Right atrium auricular region (tissue), 2 donors: ENCODE results near the gene RUFY1. TPM values are rescaled to one million over a fixed set of nuclear protein-coding genes. Genes with fewer than 3 reads are reported as not detected.
"Not testable (repeated sequence)": the region's sequence is repeated elsewhere in the genome, so short reads cannot be mapped to it uniquely, and the experiment has no call there.

Experiments used
- DNase-seq: peaks from one replicate; pipeline ENCODE4 v3.0.0-alpha.2; 2019; ENCODE audit warnings: low spot score
- H3K27ac ChIP-seq, 2 donors: fragments of 200-600 bp; sonication (generic); 1 replicate in 1 of 2; 2 replicates in 1 of 2; pipeline ENCODE4 v1.5.1; 2016 to 2019
- H3K27me3 ChIP-seq, 2 donors: fragments of 200-600 bp; sonication (generic); one replicate each; pipeline versions ENCODE4 v1.5.1 to v1.6.0; 2017 to 2019
- H3K36me3 ChIP-seq: fragments of 200-600 bp; sonication (generic); one replicate; pipeline ENCODE4 v1.5.1; 2016
- H3K4me1 ChIP-seq, 2 donors: fragments of 200-600 bp; sonication (generic); one replicate each; pipeline versions ENCODE4 v1.5.1 to v1.6.0; 2017 to 2019
- H3K4me3 ChIP-seq, 2 donors: fragments of 200-600 bp; sonication (generic); 1 replicate in 1 of 2; 2 replicates in 1 of 2; pipeline ENCODE4 v1.5.1; 2017 to 2019; ENCODE audit warnings: mild to moderate bottlenecking in 1 of 2, moderate library complexity in 1 of 2
- H3K9me3 ChIP-seq, 2 donors: fragments of 200-600 bp; sonication (generic); one replicate each; pipeline ENCODE4 v1.5.1; 2019
- total RNA-seq, 2 donors: library from RNA; depleted of rRNA; stranded (reverse); fragments of >200 nt; gene quantifications; one replicate each; pipeline ENCODE4 v1.1.0, GENCODE V29; 2016
- TF ChIP-seq, protein P1 (sequence below), 2 donors: fragments of 200-600 bp; sonication (generic); IDR thresholded peaks; one replicate each; pipeline ENCODE4 v1.5.1; 2019; ENCODE audit warnings: antibody characterized with exemption in 2 of 2

RUFY1 gene
- total RNA-seq, 2 donors from 2014 or later = 19.5 to 25.4 TPM

DNA sequence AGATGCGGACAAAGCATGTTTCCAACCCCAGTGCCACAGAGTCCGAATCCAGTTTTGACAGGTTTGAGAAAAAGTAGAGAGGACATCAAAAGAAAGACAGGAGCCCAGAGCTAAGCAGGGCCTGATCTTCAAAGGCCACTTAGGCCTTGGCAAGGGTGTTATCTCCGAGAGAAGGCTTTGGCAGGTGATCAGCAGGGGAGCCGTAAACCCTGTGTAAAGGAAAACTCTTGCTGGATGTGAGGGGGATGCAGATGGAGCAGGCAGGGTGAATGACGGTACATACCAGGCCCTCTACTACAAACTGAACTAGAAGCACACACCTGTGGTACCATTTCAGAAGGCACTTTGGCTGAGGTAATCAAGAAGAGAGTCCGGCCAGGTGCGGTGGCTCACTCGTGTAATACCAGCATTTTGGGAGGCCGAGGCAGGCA is 74.5 kb downstream of the RUFY1 start:
- Histone ChIP-seq H3K4me3 (peak overlapping the region in 1 of 2 donors; percentile 92), H3K27ac (peak overlapping the region; percentile 100), H3K36me3 (peaks cover 27% of the 10 kb centered on the region), H3K4me1 (peaks cover 0 to 34% of the 10 kb centered on the region in 2 donors), H3K9me3 (no peaks in the 10 kb centered on the region), H3K27me3 (no peaks in the 10 kb centered on the region)
- TF ChIP-seq, protein P1, sequence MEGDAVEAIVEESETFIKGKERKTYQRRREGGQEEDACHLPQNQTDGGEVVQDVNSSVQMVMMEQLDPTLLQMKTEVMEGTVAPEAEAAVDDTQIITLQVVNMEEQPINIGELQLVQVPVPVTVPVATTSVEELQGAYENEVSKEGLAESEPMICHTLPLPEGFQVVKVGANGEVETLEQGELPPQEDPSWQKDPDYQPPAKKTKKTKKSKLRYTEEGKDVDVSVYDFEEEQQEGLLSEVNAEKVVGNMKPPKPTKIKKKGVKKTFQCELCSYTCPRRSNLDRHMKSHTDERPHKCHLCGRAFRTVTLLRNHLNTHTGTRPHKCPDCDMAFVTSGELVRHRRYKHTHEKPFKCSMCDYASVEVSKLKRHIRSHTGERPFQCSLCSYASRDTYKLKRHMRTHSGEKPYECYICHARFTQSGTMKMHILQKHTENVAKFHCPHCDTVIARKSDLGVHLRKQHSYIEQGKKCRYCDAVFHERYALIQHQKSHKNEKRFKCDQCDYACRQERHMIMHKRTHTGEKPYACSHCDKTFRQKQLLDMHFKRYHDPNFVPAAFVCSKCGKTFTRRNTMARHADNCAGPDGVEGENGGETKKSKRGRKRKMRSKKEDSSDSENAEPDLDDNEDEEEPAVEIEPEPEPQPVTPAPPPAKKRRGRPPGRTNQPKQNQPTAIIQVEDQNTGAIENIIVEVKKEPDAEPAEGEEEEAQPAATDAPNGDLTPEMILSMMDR (IDR thresholded peaks at IDR 0.05) = no peak
- DNase-seq = no peak

DNA sequence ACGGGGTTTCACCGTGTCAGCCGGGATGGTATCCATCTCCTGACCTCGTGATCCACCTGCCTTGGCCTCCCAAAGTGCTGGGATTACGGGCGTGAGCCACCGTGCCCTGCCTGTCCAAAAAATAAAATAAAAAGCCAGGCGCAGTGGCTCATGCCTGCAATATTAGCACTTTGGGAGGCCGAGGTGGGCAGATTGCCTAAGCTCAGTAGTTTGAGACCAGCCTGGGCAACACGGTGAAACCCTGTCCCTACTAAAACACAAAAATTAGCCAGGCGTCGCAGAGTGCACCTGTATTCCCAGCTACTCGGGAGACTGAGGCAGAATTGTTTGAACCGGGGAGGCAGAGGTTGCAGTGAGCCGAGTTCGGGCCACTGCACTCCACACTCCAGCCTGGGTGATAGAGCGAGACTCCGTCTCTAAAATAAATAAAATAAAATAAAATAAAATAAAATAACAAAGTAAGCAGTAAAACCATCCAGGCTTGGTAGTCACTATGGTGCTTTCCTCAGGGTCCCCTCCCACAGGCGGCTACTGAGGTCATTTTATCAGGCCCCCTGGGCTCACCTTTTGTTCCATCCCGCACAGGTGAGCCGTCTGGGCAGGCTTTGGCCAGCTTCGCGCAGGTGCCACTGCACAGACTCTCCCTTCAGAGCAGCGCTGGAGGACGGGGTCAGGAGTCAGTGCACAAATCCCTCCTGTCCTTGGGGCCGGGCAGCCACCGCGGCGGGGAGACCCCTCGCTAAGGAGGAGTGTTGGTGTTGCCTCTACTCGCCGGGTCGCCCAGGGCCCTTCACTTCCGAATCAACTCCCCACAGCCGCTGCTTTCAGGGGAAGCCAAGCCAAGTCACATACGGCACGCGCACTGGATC is 83.4 kb downstream of the RUFY1 start:
- H3K9me3 ChIP-seq, H3K27ac ChIP-seq, H3K36me3 ChIP-seq, H3K27me3 ChIP-seq, DNase-seq, H3K4me1 ChIP-seq: not testable (repeated sequence)
- H3K4me3 ChIP-seq = peak overlapping the region; percentile 10 to 35

DNA sequence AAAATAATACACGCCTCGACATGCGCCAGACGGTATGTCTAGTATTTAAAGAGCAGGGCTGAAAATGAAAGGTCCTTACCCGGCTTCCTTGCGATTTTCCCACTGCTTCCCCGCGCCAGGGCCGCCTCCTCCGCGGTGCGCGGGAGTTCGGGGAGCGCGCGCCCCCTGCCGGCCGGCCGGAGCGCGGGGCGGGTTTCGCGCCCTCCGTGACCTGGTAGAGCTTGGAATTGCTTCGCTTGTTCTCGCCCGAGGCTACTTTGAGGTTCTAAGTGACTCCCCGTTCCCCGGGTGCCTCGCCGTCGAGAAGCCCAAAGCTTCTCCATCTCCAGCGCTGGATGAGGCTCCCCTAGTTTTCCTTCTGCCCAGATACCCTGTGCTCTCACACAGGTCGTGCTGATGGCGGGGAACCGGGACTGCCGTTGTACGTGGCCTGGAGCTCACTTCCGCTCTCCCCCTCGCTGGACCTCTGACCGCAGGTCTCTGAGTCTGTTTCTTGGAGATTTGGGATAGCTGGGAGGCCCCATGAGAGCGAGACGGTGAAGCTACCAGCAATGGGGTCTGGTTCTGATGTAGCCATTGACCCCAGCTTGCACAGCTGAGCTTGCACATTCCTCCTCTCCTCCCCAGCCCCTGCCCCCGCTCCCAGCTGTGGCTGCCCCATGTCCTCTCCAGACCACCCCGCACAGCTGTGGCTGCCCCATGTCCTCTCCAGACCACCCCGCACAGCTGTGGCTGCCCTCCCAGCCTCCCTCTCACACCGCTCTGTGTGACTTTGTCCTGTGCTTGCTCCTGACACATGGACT is 84.2 kb downstream of the RUFY1 start:
- not testable (repeated sequence) for H3K36me3 ChIP-seq, H3K27ac ChIP-seq, H3K9me3 ChIP-seq, DNase-seq, H3K27me3 ChIP-seq, H3K4me1 ChIP-seq, H3K4me3 ChIP-seq

DNA sequence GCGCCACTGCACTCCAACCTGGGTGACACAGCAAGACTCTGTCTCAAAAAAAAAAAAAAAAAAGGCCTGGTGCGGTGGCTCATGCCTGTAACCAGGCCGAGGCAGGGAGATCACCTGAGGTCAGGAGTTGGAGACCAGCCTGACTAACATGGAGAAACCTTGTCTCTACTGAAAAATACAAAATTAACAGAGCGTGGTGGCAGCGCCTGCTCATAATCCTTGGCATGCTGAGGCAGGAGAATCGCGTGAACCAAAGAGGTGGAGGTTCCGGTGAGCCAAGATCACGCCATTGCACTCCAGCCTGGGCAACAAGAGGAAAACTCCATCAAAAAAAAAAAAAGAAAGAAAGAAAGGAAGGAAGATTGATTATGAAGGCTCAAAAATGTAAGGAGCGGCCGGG is 88.9 kb downstream of the RUFY1 start:
- not testable (repeated sequence) for H3K4me1 ChIP-seq, DNase-seq, H3K36me3 ChIP-seq, H3K9me3 ChIP-seq, H3K27ac ChIP-seq, H3K4me3 ChIP-seq, H3K27me3 ChIP-seq

DNA sequence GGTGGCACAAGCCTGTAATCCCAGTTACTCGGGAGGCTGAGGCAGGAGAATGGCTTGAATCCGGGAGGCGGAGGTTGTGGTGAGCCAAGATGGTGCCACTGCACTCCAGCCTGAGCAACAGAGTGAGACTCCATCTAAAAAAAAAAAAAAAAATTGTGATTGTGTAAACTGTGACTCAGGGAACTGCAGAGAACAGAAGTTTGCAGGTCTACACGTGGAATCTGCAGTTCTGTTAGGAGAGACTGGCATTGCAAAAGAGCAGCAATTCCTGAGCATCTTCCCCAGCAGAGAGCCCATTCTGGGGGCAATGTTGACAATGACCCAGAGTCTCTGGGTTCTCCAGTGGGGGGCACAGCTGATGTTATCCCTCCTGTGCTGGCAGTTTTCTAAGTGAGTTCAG is 91.4 kb downstream of the RUFY1 start:
- not testable (repeated sequence) for H3K4me3 ChIP-seq, H3K4me1 ChIP-seq, H3K27me3 ChIP-seq, H3K27ac ChIP-seq, DNase-seq, H3K36me3 ChIP-seq, H3K9me3 ChIP-seq

DNA sequence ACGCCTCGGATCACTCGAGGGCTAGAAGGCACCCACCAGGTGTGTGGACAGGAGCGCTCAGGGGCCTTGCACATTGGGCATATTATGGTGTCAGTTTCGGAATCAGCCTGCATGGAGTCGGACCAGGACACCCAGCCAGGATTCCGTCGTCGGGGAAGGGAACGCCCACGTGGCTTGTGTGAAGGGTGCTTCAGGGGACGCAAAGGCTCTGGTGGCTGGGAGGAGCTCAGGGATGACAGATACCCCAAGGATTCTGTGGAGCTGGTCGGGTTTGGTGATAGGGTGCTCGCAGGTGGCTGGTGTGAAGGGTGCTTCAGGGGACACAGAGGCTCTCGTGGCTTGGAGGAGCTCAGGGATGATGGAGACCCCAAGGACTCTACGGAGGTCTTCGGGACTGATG is 92.3 kb downstream of the RUFY1 start:
- not testable (repeated sequence) for H3K27me3 ChIP-seq, H3K36me3 ChIP-seq, H3K4me1 ChIP-seq, H3K4me3 ChIP-seq, H3K27ac ChIP-seq, DNase-seq, H3K9me3 ChIP-seq

DNA sequence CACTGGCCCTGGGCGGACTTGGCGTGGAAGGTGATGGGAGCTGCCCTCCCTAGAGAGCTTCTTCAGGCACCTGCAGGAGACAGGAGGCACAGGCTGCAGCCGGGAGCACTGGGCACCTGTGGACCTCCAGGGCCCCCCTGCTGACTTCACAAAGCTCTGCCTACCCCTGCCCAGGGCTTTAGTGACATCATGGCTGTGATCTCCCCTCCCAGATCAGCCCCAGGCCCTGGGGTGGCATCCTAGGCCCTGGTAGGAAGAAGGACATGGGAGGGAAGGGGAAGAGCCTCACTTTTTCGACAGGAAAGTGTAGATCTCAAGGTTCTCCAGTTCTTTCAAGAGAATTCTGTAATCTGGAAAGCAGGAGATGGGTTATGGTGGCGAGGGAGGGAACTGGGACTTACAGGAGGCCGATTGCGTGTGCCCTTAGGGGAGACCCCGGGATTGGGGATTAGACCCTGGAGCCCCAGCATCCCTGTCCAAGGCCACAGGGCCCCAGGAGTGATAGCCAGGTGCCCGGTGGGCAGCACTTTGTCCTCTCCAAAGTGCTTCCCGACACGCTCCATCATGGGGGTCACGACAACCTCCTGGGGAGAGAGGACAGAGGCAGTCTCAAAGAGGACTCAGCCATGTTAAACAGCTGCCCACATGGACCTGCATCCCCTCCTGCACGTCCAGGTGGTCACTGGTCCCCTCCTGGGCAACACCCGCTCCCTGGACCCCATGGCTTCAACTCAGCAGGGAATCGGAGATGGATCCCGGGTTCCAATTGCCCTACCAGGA is 93.0 kb downstream of the RUFY1 start:
- H3K9me3 ChIP-seq, H3K4me3 ChIP-seq, H3K27ac ChIP-seq, DNase-seq, H3K27me3 ChIP-seq, H3K36me3 ChIP-seq, H3K4me1 ChIP-seq: not testable (repeated sequence)

DNA sequence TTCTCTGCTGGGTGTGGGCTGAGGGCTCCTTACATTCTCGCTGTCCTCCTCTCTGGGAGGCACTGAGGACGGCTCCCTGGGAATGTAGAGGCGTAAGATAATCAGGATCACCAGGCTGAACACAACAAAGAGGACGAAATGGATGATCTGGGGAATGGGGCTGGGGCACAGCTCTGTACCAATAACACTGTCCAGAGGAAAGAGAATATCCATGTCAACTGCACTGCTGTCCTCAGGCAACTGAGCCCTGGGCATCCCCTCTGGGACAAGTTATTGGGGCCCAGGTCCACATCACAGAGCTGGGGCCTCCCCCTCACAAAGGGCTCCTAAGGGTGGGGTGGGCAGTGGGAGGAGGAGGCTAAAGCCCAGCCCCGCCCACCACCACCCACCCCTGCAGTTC is 94.4 kb downstream of the RUFY1 start:
- not testable (repeated sequence) for H3K27me3 ChIP-seq, DNase-seq, H3K36me3 ChIP-seq, H3K27ac ChIP-seq, H3K4me1 ChIP-seq, H3K9me3 ChIP-seq, H3K4me3 ChIP-seq

DNA sequence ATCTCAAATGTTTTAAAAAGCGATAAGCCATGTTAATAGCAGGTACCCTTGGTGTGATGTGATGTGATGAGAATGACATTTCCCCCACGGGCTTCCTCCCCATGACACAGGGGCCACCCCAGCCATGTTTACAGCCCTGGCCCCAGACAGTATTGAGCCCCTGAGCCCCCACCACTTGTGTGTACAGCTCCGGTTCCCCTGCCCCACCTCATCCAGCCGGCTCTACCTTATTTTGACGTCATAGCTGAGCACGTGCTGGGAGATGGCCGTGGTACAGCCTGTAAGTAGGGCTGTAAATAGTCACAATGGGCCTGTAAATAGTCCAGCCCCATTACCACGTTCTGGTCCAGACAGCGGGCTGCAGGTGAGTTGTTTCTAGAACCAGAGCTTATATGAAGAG is 98.1 kb downstream of the RUFY1 start:
- TF ChIP-seq, protein P1 (IDR thresholded peaks at IDR 0.05) = no peak
- H3K27me3 ChIP-seq = no peaks in the 10 kb centered on the region
- no peak overlapping the region for H3K4me3 ChIP-seq
- H3K9me3 ChIP-seq = no peaks in the 10 kb centered on the region
- H3K36me3 ChIP-seq = no peaks in the 10 kb centered on the region
- DNase-seq = no peak
- H3K4me1 ChIP-seq = no peaks in the 10 kb centered on the region
- no peak overlapping the region for H3K27ac ChIP-seq

DNA sequence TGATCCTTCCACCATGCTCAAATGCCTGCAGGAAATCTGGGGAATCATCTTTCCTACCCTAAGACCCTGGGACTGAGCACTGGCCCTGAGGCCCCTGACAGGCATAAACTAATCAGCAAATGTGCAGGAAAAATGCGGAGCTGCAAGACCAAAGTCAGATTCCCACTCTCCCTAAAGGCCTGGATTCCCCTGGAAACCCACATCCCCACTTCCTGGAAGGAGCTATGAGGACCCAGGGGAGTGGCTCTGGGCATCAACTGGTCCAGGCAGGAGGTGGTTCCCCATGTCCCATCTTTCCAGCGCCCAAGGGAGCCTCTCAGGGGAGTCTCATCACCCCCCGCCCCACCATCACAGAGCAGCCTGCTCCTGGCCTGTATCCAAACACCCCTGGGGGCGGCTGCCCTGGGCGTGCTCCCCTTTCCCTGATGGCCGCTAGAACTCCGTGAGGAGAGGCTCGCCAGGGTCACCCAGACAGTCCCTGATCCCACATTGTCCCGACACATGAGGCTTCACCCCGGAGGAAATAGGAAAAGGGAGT is 98.9 kb downstream of the RUFY1 start:
- H3K27me3 ChIP-seq, H3K4me3 ChIP-seq, DNase-seq, H3K9me3 ChIP-seq, H3K4me1 ChIP-seq, H3K36me3 ChIP-seq, H3K27ac ChIP-seq: not testable (repeated sequence)

DNA sequence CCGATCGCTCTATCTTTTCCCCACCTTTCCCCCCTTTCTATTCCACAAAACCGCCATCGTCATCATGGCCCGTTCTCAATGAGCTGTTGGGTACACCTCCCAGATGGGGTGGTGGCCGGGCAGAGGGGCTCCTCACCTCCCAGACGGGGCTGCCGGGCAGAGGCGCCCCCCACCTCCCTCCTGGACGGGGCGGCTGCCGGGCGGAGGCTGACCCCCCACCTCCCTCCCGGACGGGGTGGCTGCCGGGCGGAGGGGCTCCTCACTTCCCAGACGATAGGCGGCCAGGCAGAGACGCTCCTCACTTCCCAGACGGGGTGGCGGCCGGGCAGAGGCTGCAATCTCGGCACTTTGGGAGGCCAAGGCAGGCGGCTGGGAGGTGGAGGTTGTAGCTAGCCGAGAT is 99.9 kb downstream of the RUFY1 start:
- not testable (repeated sequence) for H3K4me3 ChIP-seq, H3K9me3 ChIP-seq, H3K27ac ChIP-seq, H3K27me3 ChIP-seq, H3K4me1 ChIP-seq, DNase-seq, H3K36me3 ChIP-seq

DNA sequence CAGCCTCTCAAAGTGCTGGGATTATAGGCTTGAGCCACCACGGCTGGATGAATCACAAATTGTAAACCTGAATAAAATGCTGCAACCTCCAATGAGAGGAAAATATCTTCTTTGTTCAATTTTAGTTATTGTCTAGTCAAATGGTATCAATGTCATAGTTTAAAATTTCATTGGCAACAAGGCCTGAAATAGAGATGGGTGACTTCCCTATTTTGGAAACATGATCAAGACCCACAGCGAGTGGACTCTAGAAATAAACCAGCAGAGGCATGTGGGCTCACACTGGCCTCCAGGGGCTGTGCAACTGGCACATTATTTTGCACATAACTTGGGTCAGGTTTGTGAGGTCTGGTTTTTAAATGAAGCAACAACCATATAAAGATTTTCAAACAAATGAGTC is 102.8 kb downstream of the RUFY1 start:
- H3K27ac ChIP-seq, H3K9me3 ChIP-seq, DNase-seq, H3K27me3 ChIP-seq, H3K4me3 ChIP-seq, H3K36me3 ChIP-seq, H3K4me1 ChIP-seq: not testable (repeated sequence)
